ENCODE results near the gene TRMT61B. TPM values are rescaled to one million over a fixed set of nuclear protein-coding genes. Genes with fewer than 3 reads are reported as not detected.
A peak's percentile ranks its signal among the peaks of the same experiment; 100 is the strongest.

TRMT61B gene
- total and polyA plus RNA-seq, 2 experiments from 2014 or later: 34.7 to 52.7 TPM

DNA sequence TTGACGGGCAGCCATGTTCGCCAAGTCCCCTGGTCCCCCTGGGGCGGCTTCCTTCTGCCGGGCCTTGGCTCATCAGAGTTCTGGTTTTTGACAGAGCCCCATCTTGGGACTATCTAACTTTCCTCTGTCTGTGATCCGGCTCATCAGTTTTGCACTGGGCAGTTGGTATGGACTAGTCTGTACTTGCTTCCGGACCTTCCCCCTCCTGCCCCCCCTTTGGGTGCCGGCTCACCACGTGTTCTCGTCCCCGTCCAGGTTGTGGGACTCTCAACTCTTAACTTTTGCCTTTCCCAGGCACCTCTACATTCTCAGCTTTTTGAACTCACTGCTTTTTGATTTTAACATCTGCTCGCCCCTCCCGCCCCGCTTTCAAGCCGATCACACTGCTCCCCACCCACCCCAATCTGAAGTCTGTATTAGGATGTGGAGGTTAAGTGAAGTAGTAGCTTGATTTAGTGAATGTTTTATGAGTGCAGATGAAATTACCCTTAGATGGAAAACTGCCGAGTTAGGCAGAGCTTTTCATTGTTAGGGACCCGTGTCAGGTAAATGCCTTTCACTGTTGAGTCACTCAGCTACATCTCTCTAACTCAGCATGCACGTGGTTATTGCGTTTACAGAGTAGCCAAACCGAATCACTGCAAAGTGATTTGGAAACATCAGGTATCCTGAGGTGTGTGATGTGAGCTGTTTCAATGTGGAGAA lies 25.2 kb upstream of the TRMT61B start:
- DNase-seq (ENCODE audit: low spot score) (peak; percentile 46), ATAC-seq (peak; percentile 14; the same call in 2 of the 3 replicates)
- Histone ChIP-seq H4K20me1 (replicated peaks; ENCODE audit: insufficient read depth) (peaks cover 51% of the 10 kb centered on the region), H3K4me3 (peak overlapping the region; percentile 95), H3K9me2 (ENCODE audit: insufficient read depth) (no peaks in the 10 kb centered on the region), H3K27me3 (ENCODE audit: insufficient read depth) (no peaks in the 10 kb centered on the region), H3F3A (replicated peaks; ENCODE audit: low read depth) (no peaks in the 10 kb centered on the region), H3K4me2 (peak overlapping the region; percentile 97), H2AFZ (no peak overlapping the region), H3K79me2 (replicated peaks; ENCODE audit: insufficient read depth) (peaks cover 58% of the 10 kb centered on the region), H3K36me3 (ENCODE audit: insufficient read depth) (no peaks in the 10 kb centered on the region), H3K27ac (ENCODE audit: low read depth) (0 out of 2 replicates have a peak overlapping the region, but pooled peaks have one; percentile 77), H3K4me1 (ENCODE audit: insufficient read depth) (peaks cover 32% of the 10 kb centered on the region)
- peaks cover 1% of the 10 kb centered on the region for H3K27me3 Mint-ChIP-seq (ENCODE audit: insufficient read depth, low read depth, poor library complexity)
- peaks cover 27% of the 10 kb centered on the region for H3K4me1 Mint-ChIP-seq
- peak overlapping the region; percentile 99 for H3K27ac Mint-ChIP-seq
- H3K36me3 Mint-ChIP-seq (ENCODE audit: low read depth): peaks cover 12% of the 10 kb centered on the region
- H3K4me3 Mint-ChIP-seq: peak overlapping the region; percentile 98
- TF ChIP-seq EZH2 (IDR thresholded peaks at IDR 0.05; ENCODE audit: low read depth, unreplicated experiment) (no peak), STAT1 (IDR thresholded peaks at IDR 0.05; ENCODE audit: unreplicated experiment) (no peak), REST (IDR thresholded peaks at IDR 0.05; ENCODE audit: unreplicated experiment) (no peak), CREB1 (CRISPR knock-in tag; IDR thresholded peaks at IDR 0.05; ENCODE audit: low read depth) (no peak), ETS1 (IDR thresholded peaks at IDR 0.05) (no peak)
- TF ChIP-seq, protein P1, sequence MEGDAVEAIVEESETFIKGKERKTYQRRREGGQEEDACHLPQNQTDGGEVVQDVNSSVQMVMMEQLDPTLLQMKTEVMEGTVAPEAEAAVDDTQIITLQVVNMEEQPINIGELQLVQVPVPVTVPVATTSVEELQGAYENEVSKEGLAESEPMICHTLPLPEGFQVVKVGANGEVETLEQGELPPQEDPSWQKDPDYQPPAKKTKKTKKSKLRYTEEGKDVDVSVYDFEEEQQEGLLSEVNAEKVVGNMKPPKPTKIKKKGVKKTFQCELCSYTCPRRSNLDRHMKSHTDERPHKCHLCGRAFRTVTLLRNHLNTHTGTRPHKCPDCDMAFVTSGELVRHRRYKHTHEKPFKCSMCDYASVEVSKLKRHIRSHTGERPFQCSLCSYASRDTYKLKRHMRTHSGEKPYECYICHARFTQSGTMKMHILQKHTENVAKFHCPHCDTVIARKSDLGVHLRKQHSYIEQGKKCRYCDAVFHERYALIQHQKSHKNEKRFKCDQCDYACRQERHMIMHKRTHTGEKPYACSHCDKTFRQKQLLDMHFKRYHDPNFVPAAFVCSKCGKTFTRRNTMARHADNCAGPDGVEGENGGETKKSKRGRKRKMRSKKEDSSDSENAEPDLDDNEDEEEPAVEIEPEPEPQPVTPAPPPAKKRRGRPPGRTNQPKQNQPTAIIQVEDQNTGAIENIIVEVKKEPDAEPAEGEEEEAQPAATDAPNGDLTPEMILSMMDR (conservative IDR thresholded peaks at IDR 0.05; ENCODE audit: low read depth in 2 of 2): no peak
- H3K9me3 Mint-ChIP-seq: peaks cover 4% of the 10 kb centered on the region; the same call in 1 of the 3 replicates
